ENCODE data around the gene ZSCAN26. TPM values are rescaled to one million over a fixed set of nuclear protein-coding genes. Genes with fewer than 3 reads are reported as not detected.
A peak's percentile ranks its signal among the peaks of the same experiment; 100 is the strongest.

ZSCAN26 gene
- polyA plus RNA-seq: 25.4 TPM
- long read RNA-seq, donor 1, partial matches to known transcripts: 0 of 1 reads
- long read RNA-seq, donor 1, other reads (novel, unspliced or antisense): 0 of 1 reads
- long read RNA-seq, donor 2, partial matches to known transcripts: 0 of 6 reads
- long read RNA-seq, donor 2, other reads (novel, unspliced or antisense): 0 of 6 reads
- long read RNA-seq, donor 3, partial matches to known transcripts: 18 of 25 reads
- long read RNA-seq, donor 3, other reads (novel, unspliced or antisense): 0 of 25 reads
- long read RNA-seq, donor 4: 0 reads
- long read RNA-seq, donor 5, partial matches to known transcripts: 0 of 3 reads
- long read RNA-seq, donor 5, other reads (novel, unspliced or antisense): 0 of 3 reads
- long read RNA-seq, donor 6, partial matches to known transcripts: 0 of 1 reads
- long read RNA-seq, donor 6, other reads (novel, unspliced or antisense): 0 of 1 reads
- long read RNA-seq, donor 7, partial matches to known transcripts: 0 of 2 reads
- long read RNA-seq, donor 7, other reads (novel, unspliced or antisense): 0 of 2 reads
- long read RNA-seq, donor 8, partial matches to known transcripts: 0 of 5 reads
- long read RNA-seq, donor 8, other reads (novel, unspliced or antisense): 0 of 5 reads
- long read RNA-seq, donor 9, partial matches to known transcripts: 0 of 5 reads
- long read RNA-seq, donor 9, other reads (novel, unspliced or antisense): 0 of 5 reads
- long read RNA-seq, donor 10, partial matches to known transcripts: 0 of 5 reads
- long read RNA-seq, donor 10, other reads (novel, unspliced or antisense): 0 of 5 reads
- long read RNA-seq, donor 11, partial matches to known transcripts: 12 of 15 reads
- long read RNA-seq, donor 11, other reads (novel, unspliced or antisense): 0 of 15 reads

DNA sequence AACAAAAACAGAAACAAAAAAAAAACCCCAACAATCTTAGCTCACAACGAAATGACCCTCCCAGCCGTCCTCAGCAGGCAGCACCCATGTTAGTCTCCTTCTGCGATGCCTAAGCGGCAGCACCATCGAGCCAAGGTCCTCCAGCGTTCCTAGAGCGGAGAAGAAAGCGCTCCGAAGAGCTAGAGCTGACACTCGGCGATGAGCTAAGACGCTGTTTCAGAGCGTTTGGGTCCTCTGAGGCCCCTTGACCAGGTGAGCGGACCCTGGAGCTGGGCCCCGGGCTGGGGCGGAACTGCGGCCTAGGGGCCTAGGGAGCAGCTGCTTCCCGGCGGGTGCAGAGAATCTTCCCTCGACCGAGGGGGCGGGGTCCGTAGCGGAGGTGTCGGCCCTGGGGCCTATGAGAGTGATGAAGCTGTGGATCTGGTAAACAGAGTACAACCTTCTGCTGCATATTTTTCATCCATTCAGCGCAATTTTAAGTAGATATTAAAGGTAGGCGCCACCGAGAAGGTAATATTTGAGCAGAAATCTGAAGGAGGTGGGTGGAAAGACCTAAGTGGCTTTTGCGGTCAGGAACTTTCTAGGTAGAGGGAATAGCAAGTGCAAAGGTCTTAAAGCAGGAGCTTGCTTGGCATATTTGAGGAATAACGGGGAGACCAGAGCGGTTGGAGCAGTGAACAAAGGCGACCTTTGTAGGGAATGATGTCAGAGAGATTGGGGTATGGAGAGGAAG, at the start of gene ZSCAN26:
Gene ZSCAN26 (plus strand): TSS at position 182 of the 733 bp plus-strand sequence. CDS start 4,777 bp downstream, outside the sequence.
- H3K4me1 ChIP-seq (ENCODE audit: control insufficient read depth, insufficient read depth, low read length): peaks cover 3% of the 10 kb centered on the region
- H3K4me3 ChIP-seq (ENCODE audit: low read length): peak within 1 kb of the TSS; percentile 76
- H3K36me3 ChIP-seq (ENCODE audit: control insufficient read depth, insufficient read depth, low read length): peaks cover 7% of the 10 kb centered on the region
- H3K27me3 ChIP-seq (ENCODE audit: control insufficient read depth, insufficient read depth, low read length): peaks cover 8% of the 10 kb centered on the region
- peak; percentile 86 to 96 for DNase-seq
- H3K27ac ChIP-seq (ENCODE audit: low read length): peak within 1 kb of the TSS; percentile 85
- 0% methylated on average over 5 of the region's 32 CpGs for WGBS (ENCODE audit: insufficient coverage, low lambda C conversion rate)
- no peaks in the 10 kb centered on the region for H3K9me3 ChIP-seq (ENCODE audit: control insufficient read depth, low read depth, low read length)

DNA sequence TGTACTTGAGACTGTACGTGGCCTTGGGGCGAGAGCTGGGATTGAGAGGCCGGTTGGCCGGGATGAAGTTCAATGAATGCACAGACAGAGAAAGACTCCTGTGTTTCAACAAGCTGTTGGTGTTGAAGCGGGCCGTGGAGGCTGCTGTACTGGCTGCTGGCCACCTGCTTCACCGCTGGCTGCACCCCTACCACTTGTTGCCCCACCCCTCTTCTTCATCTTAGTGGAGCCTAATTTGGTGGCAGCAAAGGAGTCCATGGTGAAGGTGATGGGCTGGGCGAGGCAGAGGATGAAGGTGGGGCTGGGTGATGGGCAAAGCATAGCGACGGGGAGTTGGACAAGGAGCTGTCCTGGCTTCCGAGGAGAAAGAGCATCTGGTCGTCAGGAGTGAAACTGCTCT, 49.1 kb upstream of the ZSCAN26 start:
- Histone ChIP-seq H3K27ac (ENCODE audit: low read length) (no peak overlapping the region), H3K27me3 (ENCODE audit: control insufficient read depth, insufficient read depth, low read length) (peaks cover 54% of the 10 kb centered on the region), H3K4me1 (ENCODE audit: control insufficient read depth, insufficient read depth, low read length) (peaks cover 3% of the 10 kb centered on the region), H3K4me3 (ENCODE audit: low read length) (no peak overlapping the region), H3K36me3 (ENCODE audit: control insufficient read depth, insufficient read depth, low read length) (no peaks in the 10 kb centered on the region), H3K9me3 (ENCODE audit: control insufficient read depth, low read depth, low read length) (no peaks in the 10 kb centered on the region)
- WGBS (ENCODE audit: insufficient coverage, low lambda C conversion rate): 100% methylated on average over 1 of the region's 12 CpGs
- DNase-seq: no peak

DNA sequence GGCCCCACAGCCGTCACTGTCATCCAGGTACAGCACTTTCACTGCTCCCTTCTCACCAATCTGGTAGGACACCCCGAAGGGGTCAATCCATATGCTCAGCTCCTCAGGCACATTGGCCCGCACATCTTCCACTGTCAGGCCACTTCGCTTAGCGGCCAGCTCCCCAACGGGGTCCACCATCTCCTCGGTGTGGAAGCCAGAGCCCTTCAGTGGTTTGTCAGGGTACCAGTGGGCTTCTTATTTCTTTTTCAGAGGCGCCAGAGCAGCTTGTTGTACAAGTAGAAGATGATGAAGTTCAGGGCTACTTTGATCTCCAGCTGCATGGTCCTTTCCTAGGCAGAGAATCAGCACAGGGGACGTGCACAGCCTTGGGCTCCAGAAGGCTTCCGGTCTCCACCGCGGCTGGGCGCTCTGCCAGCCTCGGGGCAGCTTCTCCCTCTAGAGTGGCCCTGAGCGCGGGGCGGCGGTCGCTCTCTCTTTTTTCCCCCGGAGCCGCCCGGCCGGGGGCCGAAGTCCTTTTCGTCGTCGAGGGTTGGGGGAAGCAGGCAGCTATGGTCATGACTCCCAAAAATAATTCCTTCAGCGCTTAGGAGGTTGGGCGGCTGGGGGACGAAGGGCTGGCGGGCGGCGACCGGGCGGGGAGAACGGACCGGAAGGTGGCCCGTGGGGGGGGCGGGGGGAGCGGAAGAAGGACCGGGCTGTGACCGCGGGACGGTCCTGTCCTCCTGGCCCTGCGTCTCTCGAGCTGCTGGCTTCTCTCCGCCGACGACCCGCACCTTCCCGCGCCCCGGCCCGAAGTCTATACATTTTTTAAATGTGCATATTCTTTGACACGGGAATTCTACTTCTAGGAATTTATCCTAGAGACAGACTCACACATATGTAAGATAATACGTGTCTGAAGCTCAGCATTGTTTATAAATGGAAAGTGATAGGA, 48.4 kb upstream of the ZSCAN26 start:
- no peak overlapping the region for H3K27ac ChIP-seq (ENCODE audit: low read length)
- peak overlapping the region; percentile 52 for H3K4me3 ChIP-seq (ENCODE audit: low read length)
- no peaks in the 10 kb centered on the region for H3K36me3 ChIP-seq (ENCODE audit: control insufficient read depth, insufficient read depth, low read length)
- no peaks in the 10 kb centered on the region for H3K9me3 ChIP-seq (ENCODE audit: control insufficient read depth, low read depth, low read length)
- no peaks in the 10 kb centered on the region for H3K4me1 ChIP-seq (ENCODE audit: control insufficient read depth, insufficient read depth, low read length)
- 0% methylated on average over 1 of the region's 56 CpGs for WGBS (ENCODE audit: insufficient coverage, low lambda C conversion rate)
- peaks cover 50% of the 10 kb centered on the region for H3K27me3 ChIP-seq (ENCODE audit: control insufficient read depth, insufficient read depth, low read length)
- DNase-seq: peak; percentile 52 to 81

DNA sequence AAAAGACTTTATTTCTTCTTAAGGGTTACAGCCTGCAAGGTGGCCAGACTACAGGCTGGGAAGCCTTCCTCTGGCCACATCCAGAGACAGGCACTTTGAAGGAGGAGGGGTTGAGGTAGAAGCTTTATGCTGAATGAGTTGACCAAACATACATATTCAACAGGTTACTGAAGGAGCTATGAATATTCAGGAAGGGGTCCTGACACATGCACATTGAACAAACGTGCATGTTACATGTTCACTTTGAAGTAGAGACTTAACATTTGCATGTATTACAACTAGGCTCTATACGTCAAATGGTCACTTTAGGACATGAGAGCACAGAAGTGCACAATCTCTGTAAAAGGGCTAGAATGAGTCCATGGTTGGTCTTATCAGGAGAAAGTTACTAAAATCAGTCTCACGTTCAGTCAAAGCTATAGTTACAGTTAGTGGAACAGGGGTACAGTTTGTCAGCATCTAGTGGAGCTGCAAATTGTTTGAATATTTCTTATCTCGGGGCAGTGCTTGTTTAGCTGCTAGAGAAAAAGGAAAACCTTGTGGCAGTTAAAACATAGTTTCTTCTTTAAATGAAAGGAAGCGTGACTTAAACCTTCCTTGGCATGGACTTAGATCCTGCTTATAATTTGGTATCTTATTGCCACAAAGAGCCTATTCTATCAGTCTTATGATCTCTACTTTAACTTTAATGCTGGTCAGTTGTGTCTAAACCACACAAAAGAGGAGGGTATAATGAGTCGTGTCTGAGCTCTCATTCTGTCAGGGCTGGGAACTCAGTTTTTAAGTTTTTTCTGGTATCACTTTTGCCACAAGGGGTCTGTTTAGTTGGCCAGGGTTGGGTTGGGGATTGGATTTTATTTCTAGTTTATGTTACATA, 46.4 kb upstream of the ZSCAN26 start:
- 39% methylated on average over 2 of the region's 6 CpGs for WGBS (ENCODE audit: insufficient coverage, low lambda C conversion rate)
- Histone ChIP-seq H3K4me3 (ENCODE audit: low read length) (no peak overlapping the region), H3K4me1 (ENCODE audit: control insufficient read depth, insufficient read depth, low read length) (no peaks in the 10 kb centered on the region), H3K27me3 (ENCODE audit: control insufficient read depth, insufficient read depth, low read length) (peaks cover 36% of the 10 kb centered on the region), H3K36me3 (ENCODE audit: control insufficient read depth, insufficient read depth, low read length) (no peaks in the 10 kb centered on the region), H3K27ac (ENCODE audit: low read length) (no peak overlapping the region), H3K9me3 (ENCODE audit: control insufficient read depth, low read depth, low read length) (no peaks in the 10 kb centered on the region)
- no peak for DNase-seq

DNA sequence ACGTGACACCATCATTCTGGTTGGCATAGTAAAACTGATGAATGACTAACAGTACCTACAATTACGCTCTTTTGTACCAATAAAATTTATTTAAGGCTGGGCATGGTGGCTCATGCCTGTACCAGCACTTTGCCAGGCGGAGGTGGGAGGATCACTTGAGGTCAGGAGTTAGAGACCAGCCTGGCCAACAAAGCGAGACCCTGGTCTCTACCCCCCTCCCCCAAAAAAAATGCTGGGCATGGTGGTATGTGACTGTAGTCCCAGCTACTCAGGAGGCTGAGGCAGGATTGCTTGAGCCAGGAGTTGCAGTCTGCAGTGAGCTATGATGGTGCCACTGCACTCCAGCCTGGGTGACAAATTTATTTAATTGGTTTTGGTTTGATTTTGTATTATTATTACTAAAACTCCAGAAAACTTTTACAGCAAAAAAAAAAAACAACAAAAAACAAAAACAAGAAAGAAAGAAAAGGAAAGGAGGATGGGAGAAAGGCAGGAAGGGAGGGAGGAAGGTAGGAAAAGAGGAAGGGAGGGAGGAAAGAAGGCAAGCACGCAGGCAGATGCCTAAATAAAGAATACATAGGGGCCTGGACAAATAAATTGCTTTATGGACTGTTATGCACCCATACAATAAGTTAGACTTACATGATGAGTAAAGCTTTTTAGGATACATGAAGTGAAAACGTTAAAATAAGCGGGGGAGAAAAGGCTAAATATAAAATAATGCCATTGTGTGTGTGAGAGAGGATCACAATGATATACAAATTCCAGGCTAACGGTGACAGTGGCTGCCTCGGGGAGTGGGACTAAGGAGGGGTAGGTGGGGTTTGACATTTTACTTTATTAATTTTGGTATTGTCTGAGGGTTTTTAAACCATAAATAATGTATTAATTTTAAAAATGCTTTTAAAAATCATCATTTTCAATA, 42.5 kb upstream of the ZSCAN26 start:
- peaks cover 23% of the 10 kb centered on the region for H3K36me3 ChIP-seq (ENCODE audit: control insufficient read depth, insufficient read depth, low read length)
- peak overlapping the region; percentile 74 for H3K4me3 ChIP-seq (ENCODE audit: low read length)
- H3K9me3 ChIP-seq (ENCODE audit: control insufficient read depth, low read depth, low read length): no peaks in the 10 kb centered on the region
- WGBS (ENCODE audit: insufficient coverage, low lambda C conversion rate): 45% methylated on average over 3 of the region's 9 CpGs
- H3K4me1 ChIP-seq (ENCODE audit: control insufficient read depth, insufficient read depth, low read length): no peaks in the 10 kb centered on the region
- peak overlapping the region; percentile 60 for H3K27ac ChIP-seq (ENCODE audit: low read length)
- peaks cover 20% of the 10 kb centered on the region for H3K27me3 ChIP-seq (ENCODE audit: control insufficient read depth, insufficient read depth, low read length)
- no peak for DNase-seq

DNA sequence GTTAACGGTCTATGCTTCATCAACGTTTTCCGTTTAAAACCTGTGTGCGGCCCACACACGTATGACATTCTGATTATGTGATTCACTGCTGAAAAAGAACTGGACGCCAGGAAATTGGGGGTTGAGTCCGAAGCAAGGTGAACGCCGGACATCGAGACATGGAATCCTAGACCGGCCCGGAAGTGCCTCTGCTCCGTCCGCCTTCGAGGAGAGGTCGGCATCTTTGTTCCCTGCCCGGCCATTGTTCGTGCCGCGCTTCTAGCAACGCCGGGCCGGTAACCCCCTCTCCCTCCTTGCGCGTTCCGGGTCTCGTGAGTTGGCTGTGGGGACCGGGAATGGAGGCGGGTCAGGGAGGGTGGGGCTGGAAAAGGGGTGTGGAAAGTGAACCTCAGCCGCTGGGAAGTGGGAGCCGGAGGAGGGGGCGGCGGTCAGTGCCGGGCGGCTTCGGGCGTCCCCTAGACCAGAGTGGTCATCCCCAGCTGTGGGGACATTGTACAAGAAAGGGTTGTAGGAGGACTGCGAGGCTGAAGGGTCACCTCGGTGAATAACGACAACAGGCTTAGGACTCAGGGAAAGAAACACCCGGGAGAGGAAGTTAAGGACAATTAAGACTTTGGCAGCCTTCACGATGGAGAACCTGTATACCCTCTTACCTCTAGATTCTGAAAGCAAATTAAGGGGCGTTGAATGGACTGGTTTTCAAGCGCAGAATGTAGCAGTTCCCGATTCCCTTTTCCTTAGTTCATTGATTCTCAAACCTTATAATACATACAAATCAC, 41.7 kb upstream of the ZSCAN26 start, which contains the start of gene ZSCAN9:
Gene ZSCAN9 (plus strand): TSS at position 220 of the 779 bp plus-strand sequence. CDS start 1,810 bp downstream, outside the sequence.
- peak within 1 kb of the TSS; percentile 60 for H3K27ac ChIP-seq (ENCODE audit: low read length)
- H3K36me3 ChIP-seq (ENCODE audit: control insufficient read depth, insufficient read depth, low read length): peaks cover 23% of the 10 kb centered on the region
- WGBS (ENCODE audit: insufficient coverage, low lambda C conversion rate): 0% methylated on average over 1 of the region's 45 CpGs
- H3K27me3 ChIP-seq (ENCODE audit: control insufficient read depth, insufficient read depth, low read length): peaks cover 14% of the 10 kb centered on the region
- H3K4me3 ChIP-seq (ENCODE audit: low read length): peak within 1 kb of the TSS; percentile 74
- peak; percentile 73 to 84 for DNase-seq
- H3K4me1 ChIP-seq (ENCODE audit: control insufficient read depth, insufficient read depth, low read length): no peaks in the 10 kb centered on the region
- H3K9me3 ChIP-seq (ENCODE audit: control insufficient read depth, low read depth, low read length): no peaks in the 10 kb centered on the region

DNA sequence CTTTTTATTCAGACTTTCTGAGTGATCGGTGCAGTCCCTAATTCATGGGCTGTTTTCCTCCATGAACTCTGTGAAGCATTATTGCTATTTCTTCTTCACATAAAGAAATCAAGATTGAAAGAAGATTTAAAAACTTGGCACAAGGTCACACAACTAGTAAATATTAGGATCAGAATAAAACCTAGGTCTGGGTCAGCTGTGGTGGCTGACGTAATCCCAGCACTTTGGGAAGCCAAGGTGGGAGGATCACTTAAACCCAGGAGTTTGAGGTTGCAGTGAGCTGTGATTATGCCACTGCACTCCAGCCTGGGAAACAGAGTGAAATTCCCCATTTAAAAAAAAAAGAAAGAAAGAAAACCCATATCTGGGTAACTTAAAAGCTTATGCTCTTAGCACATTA, 40.5 kb upstream of the ZSCAN26 start:
- 86% methylated on average over 1 of the region's 2 CpGs for WGBS (ENCODE audit: insufficient coverage, low lambda C conversion rate)
- H3K4me3 ChIP-seq (ENCODE audit: low read length): no peak overlapping the region
- H3K4me1 ChIP-seq (ENCODE audit: control insufficient read depth, insufficient read depth, low read length): no peaks in the 10 kb centered on the region
- H3K27me3 ChIP-seq (ENCODE audit: control insufficient read depth, insufficient read depth, low read length): peaks cover 6% of the 10 kb centered on the region
- H3K36me3 ChIP-seq (ENCODE audit: control insufficient read depth, insufficient read depth, low read length): peaks cover 30% of the 10 kb centered on the region
- DNase-seq: no peak
- H3K9me3 ChIP-seq (ENCODE audit: control insufficient read depth, low read depth, low read length): no peaks in the 10 kb centered on the region
- no peak overlapping the region for H3K27ac ChIP-seq (ENCODE audit: low read length)

DNA sequence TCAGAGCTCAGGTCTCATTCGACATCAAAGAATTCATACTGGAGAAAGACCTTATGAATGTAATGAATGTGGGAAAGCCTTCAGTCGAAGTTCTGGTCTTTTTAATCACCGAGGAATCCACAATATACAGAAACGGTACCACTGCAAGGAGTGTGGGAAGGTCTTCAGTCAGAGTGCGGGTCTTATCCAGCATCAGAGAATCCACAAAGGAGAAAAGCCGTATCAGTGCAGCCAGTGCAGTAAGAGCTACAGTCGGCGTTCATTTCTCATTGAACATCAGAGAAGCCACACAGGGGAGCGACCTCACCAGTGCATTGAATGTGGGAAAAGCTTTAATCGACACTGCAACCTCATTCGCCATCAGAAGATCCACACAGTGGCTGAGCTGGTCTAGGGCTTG, 34.2 kb upstream of the ZSCAN26 start:
- H3K36me3 ChIP-seq (ENCODE audit: control insufficient read depth, insufficient read depth, low read length): peaks cover 45% of the 10 kb centered on the region

More for the DNA sequence above, 34.2 kb upstream of the ZSCAN26 start:
- 100% methylated on average over 1 of the region's 11 CpGs for WGBS (ENCODE audit: insufficient coverage, low lambda C conversion rate)
- no peaks in the 10 kb centered on the region for H3K27me3 ChIP-seq (ENCODE audit: control insufficient read depth, insufficient read depth, low read length)
- H3K27ac ChIP-seq (ENCODE audit: low read length): no peak overlapping the region
- no peaks in the 10 kb centered on the region for H3K4me1 ChIP-seq (ENCODE audit: control insufficient read depth, insufficient read depth, low read length)
- no peaks in the 10 kb centered on the region for H3K9me3 ChIP-seq (ENCODE audit: control insufficient read depth, low read depth, low read length)
- H3K4me3 ChIP-seq (ENCODE audit: low read length): no peak overlapping the region
- no peak for DNase-seq
